GM18498 (cell line): ENCODE results near the gene MYO18B.

Experiments
- ATAC-seq: cut with Tn5 transposase; IDR thresholded peaks from one replicate; pipeline ENCODE4 v1.9.1; 2021; ENCODE audit warnings: mild to moderate bottlenecking, moderate library complexity; ENCODE audit not compliant: unreplicated experiment

Gene MYO18B

DNA sequence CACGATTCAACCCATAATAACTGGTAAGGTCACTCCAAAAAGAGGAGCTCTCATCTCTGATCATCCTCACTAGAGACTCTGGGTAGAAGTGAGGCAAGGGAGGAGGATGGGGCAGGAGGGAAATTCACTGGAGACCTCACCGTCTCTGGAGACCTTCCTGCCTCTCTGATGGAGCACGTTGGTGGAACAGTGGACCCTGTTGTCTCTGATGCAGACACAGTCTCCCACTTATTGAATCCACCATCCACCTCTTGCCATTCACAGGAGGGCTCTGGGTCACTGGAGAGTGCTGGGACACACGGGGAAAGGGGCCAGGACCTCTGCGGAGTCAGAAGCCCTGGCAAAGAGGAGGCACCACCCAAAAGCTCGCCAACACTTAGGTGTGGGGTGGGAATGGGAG lies 289.7 kb downstream of the MYO18B start:
- no peak for ATAC-seq

DNA sequence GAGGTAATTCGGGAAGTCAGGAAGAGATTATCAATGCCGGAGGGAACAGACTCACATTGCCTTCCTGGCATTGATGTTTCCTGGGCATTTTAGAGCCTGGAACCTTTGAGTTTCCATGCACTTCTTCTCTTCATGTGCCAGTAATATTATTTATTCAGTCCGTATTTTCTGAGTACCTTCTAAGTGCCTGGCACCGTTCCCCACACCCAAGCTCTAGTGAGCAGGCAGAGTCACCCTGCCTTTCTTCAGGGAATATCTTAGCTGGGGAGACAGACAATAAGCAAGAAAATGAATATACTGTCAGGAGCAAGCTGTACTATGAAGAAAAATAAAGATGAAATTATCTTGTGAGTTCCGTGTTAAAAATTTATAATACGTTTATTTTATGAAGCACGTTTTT lies 291.1 kb downstream of the MYO18B start:
- no peak for ATAC-seq

DNA sequence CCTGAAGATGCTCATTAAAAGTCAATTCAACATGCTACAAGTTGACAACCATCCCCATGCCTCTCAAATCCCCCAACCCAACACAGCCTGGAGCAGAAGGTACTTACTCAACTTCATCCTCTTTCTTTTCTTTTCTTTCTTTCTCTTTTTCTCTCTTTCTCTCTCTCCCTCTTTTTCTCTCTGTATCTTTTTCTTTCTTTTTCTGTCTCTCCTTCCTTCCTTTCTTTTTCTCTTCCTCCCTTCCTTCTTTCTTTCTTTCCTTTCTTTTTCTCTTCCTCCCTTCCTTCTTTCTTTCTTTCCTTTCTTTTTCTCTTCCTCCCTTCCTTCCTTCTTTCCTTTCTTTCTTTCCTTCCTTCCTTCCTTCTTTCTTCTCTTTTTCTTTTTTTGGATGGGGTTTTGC lies 291.6 kb downstream of the MYO18B start:
- ATAC-seq, result no peak

DNA sequence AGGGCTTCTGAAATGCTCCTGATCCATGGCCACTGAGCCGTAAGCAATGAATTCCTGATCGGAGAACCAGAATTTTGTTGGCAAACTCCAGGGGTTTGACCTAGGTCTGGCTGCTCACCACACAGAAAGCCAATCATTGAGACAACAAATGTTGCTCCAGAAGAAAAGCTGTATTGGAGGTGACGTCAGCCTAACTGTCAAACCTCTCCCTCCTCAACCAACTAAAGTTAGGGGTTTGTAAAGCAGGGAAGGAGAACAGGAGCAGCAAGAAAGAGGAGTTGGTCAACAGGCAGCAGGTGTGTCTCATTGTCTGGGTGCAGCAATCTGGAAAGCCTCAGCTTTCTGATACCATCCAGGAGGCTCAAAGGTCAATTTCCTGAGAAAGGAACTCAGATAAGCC lies 293.5 kb downstream of the MYO18B start:
- ATAC-seq, result no peak

DNA sequence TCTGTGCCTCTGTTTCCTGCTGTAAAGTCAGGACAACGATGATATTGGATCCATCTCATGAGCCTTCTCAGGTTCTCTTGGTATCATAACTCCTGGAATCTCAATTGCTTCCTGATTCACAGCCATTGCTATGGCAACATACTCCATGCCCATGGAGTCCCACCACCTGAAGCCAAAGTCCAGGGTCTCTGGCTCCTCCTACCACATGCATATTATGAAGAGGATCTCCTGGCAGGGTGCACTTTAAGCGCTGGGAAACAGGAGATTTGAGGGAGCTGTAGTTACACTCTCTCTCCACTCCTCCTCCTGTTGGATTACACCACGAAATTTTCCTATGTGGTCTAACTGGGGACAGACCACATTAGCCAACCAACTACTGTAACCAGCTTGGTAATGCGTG lies 296.4 kb downstream of the MYO18B start:
- ATAC-seq, result no peak

DNA sequence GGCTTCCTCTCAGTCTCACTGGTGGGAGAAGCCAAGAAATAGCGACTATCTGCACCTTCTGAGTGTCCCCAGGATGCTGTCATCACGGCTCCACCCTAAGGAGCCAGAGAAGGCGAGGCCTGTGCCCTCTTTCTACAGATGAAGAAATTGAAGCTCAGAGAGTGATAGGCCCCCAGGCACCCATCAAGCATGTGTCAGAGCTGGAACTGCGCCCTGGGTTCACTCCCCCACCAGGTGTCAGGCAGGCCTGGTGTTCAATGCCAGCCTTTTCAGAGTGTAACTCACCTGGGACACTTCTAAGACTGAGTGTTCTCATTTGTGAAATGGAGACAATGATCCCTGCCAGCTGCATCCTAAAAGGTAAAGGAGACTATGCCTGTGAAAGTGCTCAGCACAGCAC lies 299.9 kb downstream of the MYO18B start:
- no peak for ATAC-seq

DNA sequence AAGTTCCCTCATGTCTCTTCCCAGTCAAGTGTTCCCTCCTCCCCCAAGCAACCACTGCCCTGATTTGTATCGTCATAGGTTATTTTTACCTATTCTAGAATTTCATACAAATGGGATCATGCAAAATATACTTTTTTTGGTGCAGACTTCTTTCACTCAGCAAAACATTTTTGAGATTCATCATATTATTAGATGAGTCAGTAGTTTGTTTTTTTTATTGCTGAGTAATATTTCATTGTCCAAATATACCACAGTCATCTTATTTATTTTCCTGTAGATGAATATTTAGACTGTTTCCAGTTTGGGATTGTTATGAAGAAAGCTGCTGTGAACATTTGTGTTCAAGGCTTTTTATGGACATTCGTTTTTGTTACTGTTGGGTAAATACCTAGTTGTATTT lies 301.0 kb downstream of the MYO18B start:
- no peak for ATAC-seq

DNA sequence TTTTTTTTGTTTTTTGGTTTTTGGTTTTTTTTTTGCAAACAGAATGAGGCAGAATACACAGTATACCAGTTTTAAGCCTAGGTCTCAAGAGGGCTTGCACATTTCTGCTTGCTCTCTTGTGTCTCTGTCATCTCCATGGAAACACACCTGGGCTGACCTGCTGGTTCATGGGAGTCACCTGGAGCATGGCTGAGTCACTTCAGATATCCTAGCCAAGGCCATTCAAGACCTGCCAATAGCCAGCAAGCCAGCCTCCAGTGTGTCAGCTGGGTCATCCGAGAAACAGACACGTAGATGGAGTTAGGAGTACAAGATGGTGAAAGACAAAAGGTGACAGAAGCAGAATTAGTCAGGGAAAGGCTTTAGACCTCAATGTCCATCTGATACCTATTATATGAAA lies 303.1 kb downstream of the MYO18B start:
- no peak for ATAC-seq

DNA sequence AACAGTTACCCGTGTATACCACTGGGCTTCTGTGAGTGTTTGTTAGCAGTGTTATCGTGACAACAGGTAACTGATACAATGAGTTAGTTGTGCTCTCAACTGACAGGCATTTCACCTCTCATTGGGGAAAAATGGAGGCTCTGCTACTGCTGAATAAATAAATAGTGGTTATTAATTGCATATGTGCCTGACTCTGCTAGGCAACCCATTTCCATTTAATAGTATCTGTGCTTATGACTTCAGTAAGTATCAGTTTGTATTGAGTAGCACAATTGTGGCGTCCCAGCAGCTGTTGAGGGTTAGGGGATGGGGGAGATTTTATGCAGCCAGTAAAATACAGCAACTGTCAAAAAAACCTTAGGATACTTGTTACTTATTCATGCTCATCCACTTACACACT lies 303.9 kb downstream of the MYO18B start:
- no peak for ATAC-seq

DNA sequence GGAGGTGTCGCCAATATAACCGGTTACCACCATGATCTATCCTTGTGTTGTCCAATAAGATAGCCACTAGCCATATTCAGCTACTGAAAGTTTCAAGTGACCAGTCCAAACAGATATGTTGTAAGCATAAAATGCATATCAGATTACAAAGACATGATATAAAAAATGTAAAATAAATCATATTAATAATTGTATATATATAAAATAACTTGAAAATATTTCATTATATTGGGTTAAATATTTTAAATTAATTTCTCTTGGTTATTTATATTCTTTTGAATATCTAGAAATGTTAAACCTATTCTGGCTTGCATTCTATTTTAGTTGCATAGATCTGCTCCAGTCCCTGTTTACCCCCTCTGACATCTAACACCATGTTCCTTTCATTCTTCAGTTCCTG lies 305.5 kb downstream of the MYO18B start:
- no peak for ATAC-seq

DNA sequence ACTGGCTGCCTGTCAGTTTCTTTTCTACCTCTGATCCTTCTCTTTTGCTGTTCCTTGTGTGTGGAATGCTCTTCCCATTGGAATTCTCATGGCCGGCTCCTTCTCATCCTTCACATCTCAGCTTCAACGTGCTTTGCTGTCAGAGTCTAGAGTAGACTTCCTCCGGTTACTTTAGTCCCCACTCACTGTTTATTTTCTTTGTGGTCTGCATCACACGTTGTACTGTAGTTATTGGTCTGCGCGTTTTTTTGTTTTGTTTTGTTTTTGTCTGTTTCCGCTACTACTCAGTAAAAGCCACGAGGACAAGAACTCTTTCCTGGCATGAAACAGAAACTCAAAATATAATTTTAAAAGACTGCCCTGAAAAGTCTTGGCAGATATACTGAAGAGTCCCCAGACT lies 305.9 kb downstream of the MYO18B start:
- ATAC-seq, result no peak

DNA sequence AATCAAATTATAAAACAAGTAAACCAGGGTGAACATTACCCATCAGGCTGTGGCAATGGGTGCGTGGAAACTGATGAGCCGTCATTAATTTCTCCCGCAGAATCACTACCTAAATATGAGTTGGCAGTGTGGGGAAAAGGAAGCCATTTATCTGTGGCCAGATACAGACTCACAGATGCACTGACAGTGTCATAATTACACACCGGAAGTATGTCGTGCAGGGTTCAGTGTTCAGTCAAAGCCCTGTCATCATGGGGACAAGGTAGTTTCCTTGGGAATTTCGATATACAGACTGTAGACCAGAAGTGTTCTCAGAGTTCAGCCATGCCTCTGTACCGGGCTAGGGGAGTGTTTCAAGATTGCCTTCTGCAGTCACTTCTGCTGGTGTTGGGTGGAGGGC lies 308.1 kb downstream of the MYO18B start:
- no peak for ATAC-seq

DNA sequence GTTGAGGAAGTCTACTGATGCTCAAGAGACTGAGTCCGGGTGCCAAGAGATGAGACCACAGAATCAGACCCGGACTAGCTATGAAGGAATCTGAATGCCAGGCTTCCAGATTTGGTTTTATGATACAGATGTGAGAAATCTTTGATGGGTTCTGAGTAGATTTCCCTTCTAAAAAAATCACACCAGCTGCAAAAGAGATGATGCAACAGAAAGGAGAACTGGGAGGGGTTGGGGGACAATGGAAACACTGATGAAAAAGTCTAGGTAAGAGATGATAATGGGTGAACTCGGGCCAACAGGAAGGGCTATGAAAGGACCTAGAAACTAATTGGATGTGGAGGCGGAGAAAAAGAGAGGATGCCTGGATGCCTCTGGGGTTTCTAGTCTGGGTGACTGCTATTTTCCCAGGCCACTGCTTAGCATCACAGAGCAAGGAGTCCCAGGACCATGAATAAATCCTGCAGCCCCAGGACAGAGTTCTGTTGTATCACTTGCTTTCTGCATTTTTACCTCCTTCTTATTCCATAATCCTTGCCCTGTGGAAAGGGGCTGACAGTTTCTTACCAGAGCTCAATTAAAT lies 311.8 kb downstream of the MYO18B start:
- ATAC-seq, result no peak

DNA sequence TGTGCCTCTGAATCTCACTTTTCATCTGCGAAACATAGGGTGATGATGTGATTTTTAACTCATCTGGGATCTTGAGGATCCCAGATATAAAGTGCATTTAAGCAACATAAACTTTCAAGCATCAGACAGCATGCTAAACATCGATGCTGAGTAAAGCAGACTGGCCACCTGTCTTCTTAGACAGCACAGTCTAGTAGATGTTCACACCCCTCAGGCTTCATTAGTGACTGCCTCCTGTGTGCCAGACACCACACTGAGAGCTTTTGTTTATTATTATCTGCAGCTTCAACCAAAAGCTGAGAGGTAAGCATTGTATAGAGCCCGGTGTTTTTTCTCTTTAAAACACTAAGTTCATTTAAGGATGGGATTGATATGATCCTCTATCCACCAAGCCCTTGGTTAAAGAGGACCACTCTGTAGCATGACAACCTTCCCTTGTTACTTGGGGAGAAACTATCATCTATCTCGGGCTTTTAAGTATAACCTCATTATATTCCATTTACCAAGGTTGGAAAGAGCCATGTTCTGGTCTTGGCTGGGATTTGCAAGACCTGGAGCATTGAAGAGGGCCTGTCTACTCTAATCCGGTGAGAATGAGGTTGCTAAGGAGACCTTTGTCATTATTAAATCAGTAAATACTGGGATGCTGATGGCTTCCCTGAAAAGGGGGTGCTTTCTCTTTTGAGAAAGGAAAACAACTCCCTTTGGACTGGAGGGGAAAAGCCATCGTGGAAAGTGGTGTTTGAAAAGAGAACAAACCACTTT lies 313.0 kb downstream of the MYO18B start:
- no peak for ATAC-seq

DNA sequence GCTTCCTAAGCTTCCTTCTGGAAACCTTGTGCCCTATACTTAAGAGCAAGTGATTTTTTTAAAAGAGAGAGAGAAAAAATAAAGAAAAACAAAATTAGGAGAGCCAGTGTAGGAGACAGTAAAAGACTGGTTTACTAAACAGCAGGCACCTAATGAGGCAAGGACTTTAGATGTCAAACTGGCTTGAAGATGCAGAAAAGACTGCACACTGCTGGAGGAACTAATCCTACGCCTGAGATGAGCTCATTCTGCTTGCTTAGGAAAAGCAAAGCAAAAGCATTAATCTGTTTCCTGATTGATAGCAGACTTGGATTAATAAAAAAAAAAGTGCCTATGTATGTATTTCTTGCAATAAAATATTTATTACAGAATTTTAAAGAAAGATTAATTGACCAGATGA lies 313.7 kb downstream of the MYO18B start:
- ATAC-seq, result no peak

DNA sequence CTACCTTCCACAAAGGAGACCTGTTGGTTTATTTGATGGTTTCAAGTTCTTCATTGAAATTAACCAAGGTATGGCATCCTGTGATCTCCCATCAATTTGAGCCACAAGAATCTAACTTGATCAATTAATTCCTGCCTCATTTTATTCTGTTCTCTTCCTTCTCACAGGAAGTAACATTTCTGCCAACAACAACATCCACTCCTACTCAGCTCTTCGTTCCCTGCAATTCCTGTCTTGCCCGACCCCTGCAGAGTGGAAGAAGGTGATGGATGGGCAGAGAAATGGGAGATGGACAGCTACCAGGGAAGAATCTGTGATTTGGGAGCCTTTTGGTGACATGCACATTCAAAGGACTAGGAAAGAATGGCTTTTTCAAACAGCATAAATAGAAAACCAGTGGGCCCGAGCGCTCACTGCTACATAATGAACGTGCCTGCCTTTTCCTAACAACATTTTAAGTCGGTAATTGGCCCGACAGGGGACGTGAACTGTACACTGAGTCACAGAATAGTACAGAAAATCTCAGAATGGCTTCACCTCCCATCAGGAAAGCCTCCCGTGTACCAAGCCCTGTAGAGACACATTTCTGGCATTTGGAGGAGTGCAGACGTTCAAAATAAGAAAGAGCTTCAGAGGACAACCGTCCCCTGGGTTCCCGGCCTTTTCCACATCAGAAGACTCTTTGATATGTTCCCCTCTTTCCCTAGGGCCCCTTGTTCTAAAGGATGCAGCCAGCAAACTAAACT lies 314.6 kb downstream of the MYO18B start:
- ATAC-seq, result no peak

DNA sequence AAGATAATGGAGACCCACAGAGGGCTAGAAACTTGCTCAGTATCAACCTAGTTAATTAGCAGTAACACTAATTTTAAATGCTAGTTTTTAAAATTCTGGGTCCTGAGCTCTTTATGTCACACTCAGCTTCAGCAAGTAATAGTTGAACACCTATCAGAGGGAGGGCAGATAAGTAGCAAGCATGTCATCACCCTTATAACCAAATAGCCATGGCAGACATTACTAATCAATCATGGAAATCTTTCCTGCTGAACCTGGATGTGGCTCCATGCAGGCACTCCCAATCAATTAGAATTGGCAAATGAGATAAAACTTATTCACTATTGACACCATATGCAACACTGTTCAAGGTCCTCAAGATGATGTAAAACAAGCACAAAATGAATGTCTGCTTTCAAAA lies 315.7 kb downstream of the MYO18B start:
- no peak for ATAC-seq

DNA sequence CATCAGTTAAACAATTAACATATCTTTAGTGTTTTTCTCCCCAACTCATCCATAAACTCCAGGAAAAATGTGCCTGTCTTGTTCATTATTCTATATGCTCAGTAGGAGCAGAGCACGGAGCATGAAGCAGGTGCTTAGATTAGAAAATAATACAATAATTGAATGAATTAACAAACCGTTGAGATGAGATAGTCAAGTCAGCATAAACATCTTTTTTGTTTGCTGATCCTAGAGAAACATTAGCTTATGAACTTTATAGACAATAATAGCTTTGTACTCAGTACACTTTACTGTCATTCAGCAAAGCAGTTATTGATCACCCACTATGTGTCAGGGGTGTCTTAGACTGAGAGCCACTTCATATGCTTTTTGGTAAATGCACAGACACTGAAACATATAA lies 322.1 kb downstream of the MYO18B start:
- no peak for ATAC-seq

DNA sequence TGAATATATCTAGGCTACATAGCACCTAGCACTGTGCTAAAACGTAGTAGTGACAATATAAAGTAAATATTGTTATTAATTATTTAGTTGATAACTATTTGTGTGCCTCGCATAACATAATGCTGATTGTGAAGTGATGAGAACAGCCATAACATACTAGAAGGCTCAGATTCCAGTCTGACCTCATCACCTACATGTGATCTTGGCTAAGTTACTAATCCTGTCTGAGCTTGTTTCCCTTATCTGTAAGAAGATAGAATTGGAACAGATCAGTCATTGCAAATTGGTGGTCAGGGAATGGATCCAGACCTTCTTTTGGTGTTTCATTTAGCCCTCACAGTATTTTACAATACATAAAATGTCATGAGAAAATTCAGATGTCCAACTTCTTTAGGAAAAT lies 323.9 kb downstream of the MYO18B start:
- no peak for ATAC-seq

DNA sequence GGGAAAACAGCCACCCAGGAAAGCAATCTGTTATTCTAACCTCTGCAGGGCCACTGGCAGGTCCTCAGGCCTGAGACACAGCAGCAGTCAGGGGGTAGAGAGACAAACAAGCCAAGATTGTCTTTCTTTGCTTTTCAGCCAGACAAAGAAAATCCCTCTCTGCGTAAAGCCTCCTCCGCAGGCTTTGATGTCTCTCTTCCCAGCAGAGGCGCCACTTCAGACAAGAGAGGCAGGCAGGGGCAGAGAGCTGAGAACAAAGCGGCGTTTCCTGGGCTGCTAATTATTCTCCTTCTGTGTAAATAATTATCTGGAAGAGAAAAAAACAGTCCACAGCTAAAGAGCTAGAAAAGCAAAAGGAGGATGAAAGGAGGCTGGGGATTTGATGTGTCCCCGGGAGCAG lies 324.5 kb downstream of the MYO18B start:
- no peak for ATAC-seq

DNA sequence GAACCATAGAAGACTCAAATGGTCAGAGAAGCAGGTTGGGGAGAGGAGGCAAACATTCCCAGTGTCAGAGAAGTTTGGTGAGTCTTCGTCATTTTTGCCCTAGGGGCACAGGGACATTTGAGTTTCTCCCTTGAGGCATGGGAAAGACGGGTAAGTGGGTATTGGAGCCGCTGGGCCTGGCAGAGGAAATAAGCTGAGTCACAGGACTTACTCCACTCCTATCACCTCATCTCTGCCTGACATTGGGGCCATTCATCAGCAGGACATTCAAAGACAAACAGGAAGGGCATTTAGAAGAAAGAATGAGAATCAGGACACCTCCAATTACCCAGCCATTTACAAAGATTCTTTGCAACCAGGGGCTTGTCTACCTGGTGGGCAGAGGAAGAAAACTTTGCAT lies 326.6 kb downstream of the MYO18B start:
- no peak for ATAC-seq

DNA sequence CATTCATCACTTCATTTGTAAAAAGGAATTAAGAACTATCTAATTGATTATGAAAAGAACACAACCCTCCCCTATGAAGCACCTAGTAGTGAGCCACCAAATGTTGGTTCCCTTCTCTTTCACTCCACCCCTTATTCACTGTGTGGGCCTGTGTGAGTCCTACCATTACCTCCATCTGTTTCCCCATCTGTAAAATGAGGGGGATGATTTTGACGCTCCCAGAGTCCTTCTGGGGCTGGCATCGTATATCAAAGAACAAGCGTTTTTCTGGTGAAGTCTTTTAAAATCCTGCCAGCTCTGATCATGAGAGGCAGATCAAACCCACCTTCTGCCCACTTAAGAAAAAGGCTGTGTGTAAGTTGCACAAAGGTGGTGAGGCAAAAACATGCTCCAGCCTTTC lies 330.6 kb downstream of the MYO18B start:
- no peak for ATAC-seq
